ENCODE data around the gene GNRH2.

GRCh38 chr20:3042625-3043024 lies 797 bp upstream of the GNRH2 start:
- no peak for TF ChIP-seq POLR2A (IDR thresholded peaks at IDR 0.05; ENCODE audit: low read depth, low read length)
- TF ChIP-seq POLR2AphosphoS5 (IDR thresholded peaks at IDR 0.05; ENCODE audit: low read depth, low read length) = no peak
